ENCODE results near the gene NOTUM. TPM values are rescaled to one million over a fixed set of nuclear protein-coding genes. Genes with fewer than 3 reads are reported as not detected.

The NOTUM gene
- total RNA-seq, 4 donors from 2014 or later, result 1.7 to 1.8 (median 1.7) TPM; not detected in 1

DNA sequence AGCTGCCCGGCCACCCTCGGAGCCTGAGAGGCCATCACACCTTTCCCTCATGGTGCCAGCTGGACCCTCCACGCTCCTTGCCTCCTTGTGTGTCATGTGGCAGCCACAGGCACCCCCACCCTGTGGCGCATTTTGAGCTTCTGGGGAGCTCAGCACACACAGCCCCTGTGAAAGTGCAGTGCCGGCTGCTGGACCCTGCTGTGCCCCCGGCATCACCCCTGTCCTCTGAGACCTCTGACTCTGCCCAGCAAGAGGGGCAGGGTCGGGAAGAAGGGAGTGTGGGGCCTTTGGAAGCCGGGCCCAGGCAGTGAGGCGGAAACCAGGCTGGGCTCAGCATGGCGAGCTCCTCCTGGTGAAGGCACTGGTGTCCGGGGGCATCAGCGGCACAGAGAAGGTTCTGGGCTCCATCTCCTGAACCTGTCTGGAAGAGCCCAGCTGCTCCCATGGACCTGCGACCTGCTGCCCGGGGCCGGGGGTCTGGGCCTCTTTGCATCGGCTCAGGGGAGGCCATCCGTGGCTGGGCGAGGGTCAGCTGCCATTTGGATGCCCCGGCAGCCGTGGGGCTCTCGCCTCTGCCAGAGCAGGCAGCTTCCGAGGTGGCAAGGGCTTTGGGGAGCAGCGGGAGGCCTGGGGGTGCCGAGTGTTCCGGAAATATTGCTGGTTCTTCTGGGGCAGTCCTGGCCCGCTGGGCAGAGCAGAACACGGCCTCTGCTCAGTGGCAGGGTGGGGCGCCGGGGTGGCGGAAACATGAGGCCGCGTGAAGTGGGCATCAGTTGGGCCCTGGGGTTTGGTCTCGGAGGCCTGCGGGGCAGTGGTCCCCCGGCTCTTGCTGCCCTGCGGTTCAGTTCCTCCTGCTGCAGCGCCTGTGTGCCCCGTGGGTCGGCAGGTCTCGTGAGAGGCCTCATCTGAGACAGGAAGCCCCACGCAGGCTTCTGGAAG, 43.8 kb upstream of the NOTUM start:
- in situ Hi-C loops (cut with MboI; ENCODE audit: low sequenced_read_pairs in 4 of 4) (no loop called here), intact Hi-C loops (cut with DNase I; ENCODE audit: low total_unique reads) (loop anchor here (10.0 kb wide), 1 partner anchor 70 kb away; no protein-coding TSS in a partner anchor)
- DNase-seq, result no peak
- no peaks in the 10 kb centered on the region for H3K27me3 ChIP-seq
- ATAC-seq, result no peak
- peaks cover 35 to 53% of the 10 kb centered on the region in 2 donors for H3K4me1 ChIP-seq
- no peak overlapping the region for H3K27ac ChIP-seq
- H3K9me3 ChIP-seq, result no peaks in the 10 kb centered on the region
- no peak overlapping the region for H3K4me3 ChIP-seq
- TF ChIP-seq POLR2A (IDR thresholded peaks at IDR 0.05), result no peak
- TF ChIP-seq, protein P1, sequence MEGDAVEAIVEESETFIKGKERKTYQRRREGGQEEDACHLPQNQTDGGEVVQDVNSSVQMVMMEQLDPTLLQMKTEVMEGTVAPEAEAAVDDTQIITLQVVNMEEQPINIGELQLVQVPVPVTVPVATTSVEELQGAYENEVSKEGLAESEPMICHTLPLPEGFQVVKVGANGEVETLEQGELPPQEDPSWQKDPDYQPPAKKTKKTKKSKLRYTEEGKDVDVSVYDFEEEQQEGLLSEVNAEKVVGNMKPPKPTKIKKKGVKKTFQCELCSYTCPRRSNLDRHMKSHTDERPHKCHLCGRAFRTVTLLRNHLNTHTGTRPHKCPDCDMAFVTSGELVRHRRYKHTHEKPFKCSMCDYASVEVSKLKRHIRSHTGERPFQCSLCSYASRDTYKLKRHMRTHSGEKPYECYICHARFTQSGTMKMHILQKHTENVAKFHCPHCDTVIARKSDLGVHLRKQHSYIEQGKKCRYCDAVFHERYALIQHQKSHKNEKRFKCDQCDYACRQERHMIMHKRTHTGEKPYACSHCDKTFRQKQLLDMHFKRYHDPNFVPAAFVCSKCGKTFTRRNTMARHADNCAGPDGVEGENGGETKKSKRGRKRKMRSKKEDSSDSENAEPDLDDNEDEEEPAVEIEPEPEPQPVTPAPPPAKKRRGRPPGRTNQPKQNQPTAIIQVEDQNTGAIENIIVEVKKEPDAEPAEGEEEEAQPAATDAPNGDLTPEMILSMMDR (IDR thresholded peaks at IDR 0.05 in 4 of 5, conservative IDR thresholded peaks at IDR 0.05 in 1 of 5), result no peak
- no peaks in the 10 kb centered on the region for H3K36me3 ChIP-seq

DNA sequence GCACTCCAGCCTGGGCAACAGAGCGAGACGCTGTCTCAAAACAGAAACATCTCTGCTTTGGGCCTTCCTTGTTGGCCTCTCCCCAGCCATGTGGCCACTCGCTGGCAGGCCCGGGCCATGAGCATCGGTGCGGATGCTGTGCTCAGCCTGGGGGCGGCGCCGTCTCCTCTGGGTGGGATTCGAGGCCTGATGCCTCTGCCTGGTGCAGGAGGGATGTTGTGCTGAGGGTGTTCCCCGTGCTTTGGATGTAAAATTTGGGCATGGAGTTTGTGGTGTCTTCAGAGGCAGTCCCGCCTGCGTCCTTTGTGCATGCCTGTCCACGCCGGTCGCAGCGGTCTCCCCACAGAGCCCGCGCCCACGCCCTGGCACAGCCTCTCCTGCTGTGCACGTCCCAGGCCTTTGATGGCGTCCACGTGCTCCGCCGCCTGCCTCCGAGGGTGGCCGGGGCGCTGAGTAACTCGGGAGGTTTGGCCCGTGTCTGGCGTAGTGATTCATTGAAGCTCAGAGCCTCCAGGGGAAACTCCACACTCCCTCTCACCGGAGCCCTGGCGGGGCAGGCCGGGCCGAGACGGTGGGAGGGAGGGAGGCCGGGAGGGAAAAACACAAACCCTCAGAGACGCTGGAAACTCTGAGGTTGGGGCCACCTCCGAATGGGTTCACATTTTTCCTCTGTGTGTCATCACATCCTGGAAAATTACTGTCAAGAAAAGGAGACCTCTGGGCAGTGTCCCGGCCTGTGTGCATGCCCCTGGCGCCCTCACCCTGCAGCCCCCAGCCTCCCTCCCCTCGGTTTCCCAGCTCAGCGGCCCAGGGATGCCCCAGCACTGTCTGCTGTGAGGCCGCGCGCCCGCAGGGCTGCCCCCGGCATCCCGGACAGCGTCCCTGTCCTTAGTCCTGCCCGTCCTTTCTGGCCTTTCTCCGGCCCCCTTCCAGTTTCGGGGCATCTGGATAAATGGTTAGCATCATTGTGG, 42.7 kb upstream of the NOTUM start:
- DNase-seq, result peak; percentile 48 to 71
- Histone ChIP-seq H3K4me1 (peaks cover 35 to 63% of the 10 kb centered on the region in 2 donors), H3K27me3 (no peaks in the 10 kb centered on the region), H3K9me3 (no peaks in the 10 kb centered on the region), H3K27ac (peak overlapping the region; percentile 7 to 58 (median 44)), H3K4me3 (peak overlapping the region in 1 of 4 donors; percentile 13), H3K36me3 (no peaks in the 10 kb centered on the region)
- peak; percentile 71 to 72 for ATAC-seq
- in situ Hi-C loops (cut with MboI; ENCODE audit: low sequenced_read_pairs in 4 of 4) (no loop called here), intact Hi-C loops (cut with DNase I; ENCODE audit: low total_unique reads) (loop anchor here (1.0 to 10.0 kb wide), 2 partner anchors 35 to 71 kb away; no protein-coding TSS in a partner anchor)
- TF ChIP-seq POLR2A (IDR thresholded peaks at IDR 0.05), result no peak
- TF ChIP-seq, protein P1 (IDR thresholded peaks at IDR 0.05 in 4 of 5, conservative IDR thresholded peaks at IDR 0.05 in 1 of 5), result no peak

DNA sequence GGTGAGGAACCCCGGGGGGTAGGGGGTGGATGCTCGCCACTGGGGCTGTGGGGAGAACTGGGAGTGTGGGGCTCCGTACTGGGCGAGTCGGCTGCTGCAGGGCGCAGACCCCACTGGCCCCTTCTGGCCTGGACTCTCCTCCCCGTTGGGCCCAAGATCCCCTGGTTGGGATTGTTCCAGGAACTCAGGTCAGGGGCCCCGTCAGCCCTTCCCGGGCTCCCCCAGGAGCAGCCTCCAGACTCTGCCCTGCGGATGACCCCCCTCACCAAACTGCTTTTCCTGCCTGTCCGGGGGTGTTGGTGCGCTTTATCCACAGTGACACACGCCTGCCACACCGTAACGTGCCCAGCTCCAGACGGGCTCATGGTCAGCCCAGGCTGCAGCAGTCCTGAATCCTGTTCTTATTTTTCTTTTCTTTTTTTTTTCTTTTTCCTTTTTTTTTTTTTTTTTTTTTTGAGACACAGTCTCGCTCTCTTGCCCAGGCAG, 40.6 kb upstream of the NOTUM start:
- peaks cover 35 to 73% of the 10 kb centered on the region in 2 donors for H3K4me1 ChIP-seq
- DNase-seq, result no peak
- no peak for ATAC-seq
- H3K4me3 ChIP-seq, result no peak overlapping the region
- in situ Hi-C loops (cut with MboI; ENCODE audit: low sequenced_read_pairs in 4 of 4) (no loop called here), intact Hi-C loops (cut with DNase I; ENCODE audit: low total_unique reads) (loop anchor here (10.0 kb wide), 1 partner anchor 73 kb away; no protein-coding TSS in a partner anchor)
- H3K27me3 ChIP-seq, result no peaks in the 10 kb centered on the region
- H3K27ac ChIP-seq, result peak overlapping the region in 2 of 4 donors; percentile 26 to 72
- TF ChIP-seq, protein P1 (IDR thresholded peaks at IDR 0.05 in 4 of 5, conservative IDR thresholded peaks at IDR 0.05 in 1 of 5), result no peak
- no peak for TF ChIP-seq POLR2A (IDR thresholded peaks at IDR 0.05)
- no peaks in the 10 kb centered on the region for H3K9me3 ChIP-seq
- peaks cover 0 to 1% of the 10 kb centered on the region in 2 donors for H3K36me3 ChIP-seq

DNA sequence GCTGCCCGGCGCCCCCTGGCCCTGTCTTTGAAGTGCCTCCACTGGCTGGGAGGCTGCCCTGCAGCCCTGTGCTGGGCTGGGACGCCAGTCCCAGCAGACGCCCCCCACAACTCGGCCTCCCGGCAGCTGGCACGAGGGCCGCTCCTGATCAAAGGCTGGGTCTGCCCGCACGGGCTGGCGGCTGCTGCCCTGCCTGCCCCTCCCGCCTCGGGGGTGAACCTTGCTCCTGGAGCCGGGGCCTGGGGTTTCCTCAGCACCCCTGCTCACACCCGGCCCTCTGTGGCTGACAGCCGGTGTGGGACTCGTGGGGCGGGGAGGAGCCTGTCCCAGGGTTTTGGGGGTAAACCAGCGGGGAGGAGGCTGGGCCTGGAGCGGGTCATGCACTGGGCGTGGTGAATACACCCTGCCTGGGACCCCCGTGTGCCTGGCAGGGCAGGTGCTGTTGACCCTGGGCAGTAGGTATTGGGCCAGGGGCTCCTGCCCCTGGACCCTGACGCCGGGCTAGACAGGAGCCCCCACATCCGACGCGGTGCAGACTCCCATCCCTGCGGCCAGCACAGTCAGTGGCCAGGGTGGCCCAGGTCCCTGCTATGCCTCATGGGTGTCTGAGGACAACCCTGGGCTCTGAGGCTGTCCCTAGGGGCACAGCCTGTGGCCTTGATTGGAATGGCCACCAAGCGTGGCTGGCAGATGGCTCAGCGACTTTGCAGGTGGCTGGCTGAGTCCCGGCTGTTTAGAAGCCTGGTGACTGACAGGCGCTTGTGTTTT, 40.0 kb upstream of the NOTUM start:
- Histone ChIP-seq H3K9me3 (no peaks in the 10 kb centered on the region), H3K4me1 (peaks cover 35 to 68% of the 10 kb centered on the region in 2 donors), H3K27ac (peak overlapping the region in 3 of 4 donors; percentile 26 to 72 (median 31)), H3K4me3 (no peak overlapping the region), H3K36me3 (peaks cover 0 to 4% of the 10 kb centered on the region in 2 donors), H3K27me3 (no peaks in the 10 kb centered on the region)
- DNase-seq (peak in 1 of 2 donors; percentile 69), ATAC-seq (peak; percentile 49 to 58)
- TF ChIP-seq, protein P1 (IDR thresholded peaks at IDR 0.05 in 4 of 5, conservative IDR thresholded peaks at IDR 0.05 in 1 of 5), result no peak
- no peak for TF ChIP-seq POLR2A (IDR thresholded peaks at IDR 0.05)
- intact Hi-C loops (cut with DNase I; ENCODE audit: low total_unique reads) (loop anchor here (10.0 kb wide), 1 partner anchor 74 kb away; no protein-coding TSS in a partner anchor), in situ Hi-C loops (cut with MboI; ENCODE audit: low sequenced_read_pairs in 4 of 4) (no loop called here)

All from gastrocnemius medialis (tissue), 4 donors.